K562 (cell line): ENCODE results near the gene RRAD. TPM values are rescaled to one million over a fixed set of nuclear protein-coding genes. Genes with fewer than 3 reads are reported as not detected.
A peak's percentile ranks its signal among the peaks of the same experiment; 100 is the strongest.

Source experiments
- C11orf30 ChIP-seq: fragments of 450-650 bp; IDR thresholded peaks from 2 replicates; pipeline ENCODE4 v1.6.1; 2016; ENCODE audit warnings: low read depth, mild to moderate bottlenecking
- CEBPZ ChIP-seq: fragments of 150-350 bp; IDR thresholded peaks from 2 replicates; pipeline ENCODE4 v1.6.1; 2014; ENCODE audit warnings: low read depth, mild to moderate bottlenecking, low read length, borderline replicate concordance
- ESRRA ChIP-seq: fragments of 450-650 bp; IDR thresholded peaks from 2 replicates; pipeline ENCODE4 v1.6.1; 2014; ENCODE audit warnings: low read depth, mild to moderate bottlenecking, moderate library complexity, borderline replicate concordance
- NFE2L1 ChIP-seq: fragments of 450-650 bp; IDR thresholded peaks from 2 replicates; pipeline ENCODE4 v1.6.1; 2016; ENCODE audit warnings: missing genetic modification characterization, low read depth, mild to moderate bottlenecking, missing compliant biosample characterization, moderate library complexity, borderline replicate concordance
- SNAPC5 ChIP-seq: fragments of 250-450 bp; sonication (Bioruptor Pico); IDR thresholded peaks from 2 replicates; pipeline ENCODE4 v1.8.0; 2021; ENCODE audit warnings: moderate library complexity, mild to moderate bottlenecking, inconsistent platforms
- TRIM24 ChIP-seq, 2 experiments: fragments of 450-650 bp; IDR thresholded peaks; 2 replicates each; pipeline ENCODE4 v1.6.1; 2016
- ZBTB8A ChIP-seq: fragments of 450-650 bp; IDR thresholded peaks from 2 replicates; pipeline ENCODE4 v1.6.1; 2018; ENCODE audit warnings: mild to moderate bottlenecking, moderate library complexity; ENCODE audit not compliant: partially characterized antibody
- ZNF282 ChIP-seq: sonication (generic); formaldehyde crosslinking; IDR thresholded peaks from 2 replicates; pipeline ENCODE4 v1.8.1; 2023; ENCODE audit warnings: missing genetic modification reagents
- ZNF518B ChIP-seq: fragments of 250-450 bp; sonication (Bioruptor Pico); IDR thresholded peaks from 2 replicates; pipeline ENCODE4 v1.5.0; 2021; ENCODE audit warnings: mild to moderate bottlenecking, moderate library complexity
- ZNF785 ChIP-seq: fragments of 250-450 bp; sonication (Bioruptor Pico); IDR thresholded peaks from 2 replicates; pipeline ENCODE4 v1.4.0; 2020; ENCODE audit warnings: mild to moderate bottlenecking
- polyA plus RNA-seq, 8 experiments: library from polyadenylated mRNA; depleted of rRNA in 4 of 8; stranded (reverse) in 5 of 8; unstranded in 3 of 8; fragments of >200 nt; fragmentation: Nextera tagmentation in 2 of 8; fragmentation: Illumina TruSeq in 1 of 8; extraction: Ambion mirVana in 2 of 8; extraction: Trizol in 1 of 8; gene quantifications; 2 replicates each; pipeline versions ENCODE4 v1.2.1 to v1.2.3, GENCODE V29; 2011 to 2014; ENCODE audit warnings: inconsistent platforms in 1 of 8, missing spikeins in 1 of 8
- total RNA-seq, 7 experiments: library from RNA; depleted of rRNA in 6 of 7; stranded (reverse); fragments of >200 nt in 6 of 7; fragmentation: Illumina TruSeq in 2 of 7; extraction: Trizol in 2 of 7; gene quantifications; 2 replicates each; pipeline versions ENCODE4 v1.2.1 to v1.2.3, GENCODE V29; 2011 to 2021; ENCODE audit warnings: low replicate concordance in 1 of 7
- TF ChIP-seq, protein P1 (sequence below): fragments of 450-650 bp; IDR thresholded peaks from 2 replicates; pipeline ENCODE4 v1.6.1; 2018; ENCODE audit warnings: mild to moderate bottlenecking, low read depth; ENCODE audit not compliant: partially characterized antibody
- TF ChIP-seq, protein P2 (sequence below): fragments of 450-650 bp; IDR thresholded peaks from 2 replicates; pipeline ENCODE4 v1.6.1; 2018; ENCODE audit not compliant: partially characterized antibody

Gene RRAD
- total and polyA plus RNA-seq, 9 of the 15 experiments (the other 6 are each of a cell fraction or from before 2014, with no cell fraction given), result 0.09 to 0.20 (median 0.13) TPM; not detected in 5

DNA sequence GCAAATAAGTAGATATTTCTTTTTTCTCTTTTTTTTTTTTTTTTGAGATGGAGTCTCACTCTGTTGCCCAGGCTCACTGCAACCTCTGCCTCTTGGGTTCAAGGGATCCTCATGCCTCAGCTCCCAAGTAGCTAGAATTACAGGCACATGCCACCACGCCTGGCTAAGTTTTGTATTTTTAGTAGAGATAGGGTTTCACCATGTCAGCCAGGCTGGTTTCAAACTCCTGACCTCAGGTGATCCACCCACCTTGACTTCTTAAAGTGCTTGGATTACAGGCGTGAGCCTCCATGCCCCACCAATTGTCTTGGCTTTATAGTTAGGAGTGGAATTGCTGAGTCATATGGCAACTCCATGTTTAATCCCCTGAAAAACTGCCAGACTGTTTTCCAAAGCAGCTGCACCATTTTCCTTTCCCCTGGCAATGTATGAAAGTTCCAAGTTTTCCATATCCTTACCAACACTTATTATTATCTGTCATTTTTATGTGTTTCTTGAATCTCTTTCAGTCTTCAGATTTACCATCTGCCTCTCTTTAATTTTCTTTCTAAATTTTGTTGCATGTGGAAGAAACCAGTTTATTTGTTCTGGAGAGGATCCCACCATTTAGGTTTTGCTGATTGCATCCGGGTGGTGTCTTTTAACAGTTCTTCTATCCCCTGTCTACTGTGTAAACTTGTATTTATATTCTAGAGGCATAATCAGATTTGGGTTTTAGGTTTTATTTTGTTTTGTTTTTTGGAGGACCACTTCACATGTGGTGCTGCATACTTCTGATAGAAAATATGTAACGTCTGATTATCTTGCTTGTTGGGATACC is 25.8 kb upstream of the RRAD start (continued):
- TF ChIP-seq ZNF518B (CRISPR knock-in tag) (no peak), ESRRA (no peak), CEBPZ (no peak), SNAPC5 (CRISPR knock-in tag) (no peak), ZNF785 (CRISPR knock-in tag) (no peak), TRIM24 (IDR thresholded peaks at IDR 0.05) (peak; percentile 10 to 55; a peak in 1 of 4 replicates), ZNF282 (CRISPR knock-in tag) (no peak), NFE2L1 (tag) (peak; percentile 63; the same call in 1 of the 2 replicates), C11orf30 (peak; percentile 77), ZBTB8A (no peak)
- TF ChIP-seq, protein P1, sequence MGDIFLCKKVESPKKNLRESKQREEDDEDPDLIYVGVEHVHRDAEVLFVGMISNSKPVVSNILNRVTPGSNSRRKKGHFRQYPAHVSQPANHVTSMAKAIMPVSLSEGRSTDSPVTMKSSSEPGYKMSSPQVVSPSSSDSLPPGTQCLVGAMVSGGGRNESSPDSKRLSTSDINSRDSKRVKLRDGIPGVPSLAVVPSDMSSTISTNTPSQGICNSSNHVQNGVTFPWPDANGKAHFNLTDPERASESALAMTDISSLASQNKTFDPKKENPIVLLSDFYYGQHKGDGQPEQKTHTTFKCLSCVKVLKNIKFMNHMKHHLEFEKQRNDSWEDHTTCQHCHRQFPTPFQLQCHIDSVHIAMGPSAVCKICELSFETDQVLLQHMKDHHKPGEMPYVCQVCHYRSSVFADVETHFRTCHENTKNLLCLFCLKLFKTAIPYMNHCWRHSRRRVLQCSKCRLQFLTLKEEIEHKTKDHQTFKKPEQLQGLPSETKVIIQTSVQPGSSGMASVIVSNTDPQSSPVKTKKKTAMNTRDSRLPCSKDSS, result peak; percentile 64
- TF ChIP-seq, protein P2, sequence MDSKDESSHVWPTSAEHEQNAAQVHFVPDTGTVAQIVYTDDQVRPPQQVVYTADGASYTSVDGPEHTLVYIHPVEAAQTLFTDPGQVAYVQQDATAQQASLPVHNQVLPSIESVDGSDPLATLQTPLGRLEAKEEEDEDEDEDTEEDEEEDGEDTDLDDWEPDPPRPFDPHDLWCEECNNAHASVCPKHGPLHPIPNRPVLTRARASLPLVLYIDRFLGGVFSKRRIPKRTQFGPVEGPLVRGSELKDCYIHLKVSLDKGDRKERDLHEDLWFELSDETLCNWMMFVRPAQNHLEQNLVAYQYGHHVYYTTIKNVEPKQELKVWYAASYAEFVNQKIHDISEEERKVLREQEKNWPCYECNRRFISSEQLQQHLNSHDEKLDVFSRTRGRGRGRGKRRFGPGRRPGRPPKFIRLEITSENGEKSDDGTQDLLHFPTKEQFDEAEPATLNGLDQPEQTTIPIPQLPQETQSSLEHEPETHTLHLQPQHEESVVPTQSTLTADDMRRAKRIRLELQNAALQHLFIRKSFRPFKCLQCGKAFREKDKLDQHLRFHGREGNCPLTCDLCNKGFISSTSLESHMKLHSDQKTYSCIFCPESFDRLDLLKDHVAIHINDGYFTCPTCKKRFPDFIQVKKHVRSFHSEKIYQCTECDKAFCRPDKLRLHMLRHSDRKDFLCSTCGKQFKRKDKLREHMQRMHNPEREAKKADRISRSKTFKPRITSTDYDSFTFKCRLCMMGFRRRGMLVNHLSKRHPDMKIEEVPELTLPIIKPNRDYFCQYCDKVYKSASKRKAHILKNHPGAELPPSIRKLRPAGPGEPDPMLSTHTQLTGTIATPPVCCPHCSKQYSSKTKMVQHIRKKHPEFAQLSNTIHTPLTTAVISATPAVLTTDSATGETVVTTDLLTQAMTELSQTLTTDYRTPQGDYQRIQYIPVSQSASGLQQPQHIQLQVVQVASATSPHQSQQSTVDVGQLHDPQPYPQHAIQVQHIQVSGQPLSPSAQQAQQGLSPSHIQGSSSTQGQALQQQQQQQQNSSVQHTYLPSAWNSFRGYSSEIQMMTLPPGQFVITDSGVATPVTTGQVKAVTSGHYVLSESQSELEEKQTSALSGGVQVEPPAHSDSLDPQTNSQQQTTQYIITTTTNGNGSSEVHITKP, result no peak
